Measurements from ENCODE around the gene LTB4R. TPM values are rescaled to one million over a fixed set of nuclear protein-coding genes. Genes with fewer than 3 reads are reported as not detected.

Gene LTB4R
- polyA plus RNA-seq, 2 of the 4 experiments (the other 2 are of a cell fraction) = 8.3 to 10.2 TPM

DNA sequence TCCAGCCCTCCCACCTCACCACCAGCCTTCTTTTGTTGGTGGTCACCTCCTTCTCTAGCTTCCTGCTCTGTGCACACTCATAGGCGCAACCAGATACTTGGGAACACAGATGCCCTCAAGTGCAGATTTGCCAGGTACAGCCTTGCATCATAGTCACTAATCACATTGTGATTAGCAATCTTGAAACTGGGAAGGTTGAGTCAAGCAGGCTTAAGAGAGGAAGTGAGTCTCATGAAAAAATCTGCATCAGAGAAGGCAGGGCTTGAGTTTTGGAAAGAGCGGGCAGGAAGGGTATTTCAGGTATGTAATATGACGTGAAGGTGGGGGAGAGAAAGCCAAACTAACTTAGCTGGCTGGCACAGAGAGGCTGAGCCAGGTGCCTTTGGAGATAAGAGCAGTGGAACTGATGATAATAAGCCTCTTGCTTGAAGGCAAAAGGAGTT, 37.2 kb upstream of the LTB4R start:
- H3K4me3 ChIP-seq = no peak overlapping the region
- ChIA-PET POLR2A (interaction anchor here (1.4 kb wide), 1 partner anchor 32 kb away, joined by 8 read pairs; the partner anchor contains the start of gene TINF2), CTCF (interaction anchor here (0.6 to 34.0 kb wide), 5 partner anchors 8 to 58 kb away, joined by 3 to 469 read pairs (median 25); partner anchors contain the start of genes CIDEB, DHRS1, LTB4R and LTB4R2)
- FAIRE-seq (no peak), DNase-seq (ENCODE audit: low read depth in 1 of 2, low spot score in 1 of 2) (no peak), ATAC-seq (no peak)
- no peaks in the 10 kb centered on the region for H3K9me3 ChIP-seq
- H3K27ac ChIP-seq = no peak overlapping the region
- TF ChIP-seq, protein P1, sequence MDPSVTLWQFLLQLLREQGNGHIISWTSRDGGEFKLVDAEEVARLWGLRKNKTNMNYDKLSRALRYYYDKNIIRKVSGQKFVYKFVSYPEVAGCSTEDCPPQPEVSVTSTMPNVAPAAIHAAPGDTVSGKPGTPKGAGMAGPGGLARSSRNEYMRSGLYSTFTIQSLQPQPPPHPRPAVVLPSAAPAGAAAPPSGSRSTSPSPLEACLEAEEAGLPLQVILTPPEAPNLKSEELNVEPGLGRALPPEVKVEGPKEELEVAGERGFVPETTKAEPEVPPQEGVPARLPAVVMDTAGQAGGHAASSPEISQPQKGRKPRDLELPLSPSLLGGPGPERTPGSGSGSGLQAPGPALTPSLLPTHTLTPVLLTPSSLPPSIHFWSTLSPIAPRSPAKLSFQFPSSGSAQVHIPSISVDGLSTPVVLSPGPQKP (IDR thresholded peaks at IDR 0.05; ENCODE audit: low read depth, low read length) = no peak
- TF ChIP-seq HEYL (CRISPR knock-in tag; IDR thresholded peaks at IDR 0.05) = no peak
- TF ChIP-seq, protein P2, sequence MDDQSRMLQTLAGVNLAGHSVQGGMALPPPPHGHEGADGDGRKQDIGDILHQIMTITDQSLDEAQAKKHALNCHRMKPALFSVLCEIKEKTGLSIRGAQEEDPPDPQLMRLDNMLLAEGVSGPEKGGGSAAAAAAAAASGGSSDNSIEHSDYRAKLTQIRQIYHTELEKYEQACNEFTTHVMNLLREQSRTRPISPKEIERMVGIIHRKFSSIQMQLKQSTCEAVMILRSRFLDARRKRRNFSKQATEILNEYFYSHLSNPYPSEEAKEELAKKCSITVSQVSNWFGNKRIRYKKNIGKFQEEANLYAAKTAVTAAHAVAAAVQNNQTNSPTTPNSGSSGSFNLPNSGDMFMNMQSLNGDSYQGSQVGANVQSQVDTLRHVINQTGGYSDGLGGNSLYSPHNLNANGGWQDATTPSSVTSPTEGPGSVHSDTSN (IDR thresholded peaks at IDR 0.05) = no peak
- TF ChIP-seq EHF (CRISPR knock-in tag; IDR thresholded peaks at IDR 0.05) = no peak
- no peak for TF ChIP-seq SREBF2 (IDR thresholded peaks at IDR 0.05)
- no peak for TF ChIP-seq JUNB (IDR thresholded peaks at IDR 0.05)
- TF ChIP-seq EP300 (IDR thresholded peaks at IDR 0.05) = no peak
- TF ChIP-seq RAD21 (conservative IDR thresholded peaks at IDR 0.05 in 1 of 2, IDR thresholded peaks at IDR 0.05 in 1 of 2) = no peak
- no peak for TF ChIP-seq FOSL2 (IDR thresholded peaks at IDR 0.05)
- no peak for TF ChIP-seq FOSL2 (CRISPR knock-in tag; IDR thresholded peaks at IDR 0.05)
- TF ChIP-seq POLR2A (IDR thresholded peaks at IDR 0.05; ENCODE audit: low read length) = no peak
- TF ChIP-seq ZNF302 (CRISPR knock-in tag; IDR thresholded peaks at IDR 0.05) = no peak
- no peak for TF ChIP-seq ESRRA (IDR thresholded peaks at IDR 0.05; ENCODE audit: borderline replicate concordance, low read length)
- TF ChIP-seq POLR2AphosphoS2 (conservative IDR thresholded peaks at IDR 0.05; ENCODE audit: low read length) = no peak
- no peak for TF ChIP-seq ZSCAN20 (CRISPR knock-in tag; IDR thresholded peaks at IDR 0.05)
- TF ChIP-seq RFX5 (IDR thresholded peaks at IDR 0.05) = no peak
- TF ChIP-seq, protein P3, sequence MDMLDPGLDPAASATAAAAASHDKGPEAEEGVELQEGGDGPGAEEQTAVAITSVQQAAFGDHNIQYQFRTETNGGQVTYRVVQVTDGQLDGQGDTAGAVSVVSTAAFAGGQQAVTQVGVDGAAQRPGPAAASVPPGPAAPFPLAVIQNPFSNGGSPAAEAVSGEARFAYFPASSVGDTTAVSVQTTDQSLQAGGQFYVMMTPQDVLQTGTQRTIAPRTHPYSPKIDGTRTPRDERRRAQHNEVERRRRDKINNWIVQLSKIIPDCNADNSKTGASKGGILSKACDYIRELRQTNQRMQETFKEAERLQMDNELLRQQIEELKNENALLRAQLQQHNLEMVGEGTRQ (IDR thresholded peaks at IDR 0.05) = no peak
- no peak for TF ChIP-seq EHMT2 (IDR thresholded peaks at IDR 0.05; ENCODE audit: low read depth)
- H3K4me2 ChIP-seq = no peak overlapping the region
- 0 out of 3 replicates have a peak, but pooled peaks cover 5% of the 10 kb centered on the region for H3K4me1 ChIP-seq
- WGBS (ENCODE audit: missing lambda C conversion rate) = 85% methylated on average over 3 of the region's 3 CpGs

DNA sequence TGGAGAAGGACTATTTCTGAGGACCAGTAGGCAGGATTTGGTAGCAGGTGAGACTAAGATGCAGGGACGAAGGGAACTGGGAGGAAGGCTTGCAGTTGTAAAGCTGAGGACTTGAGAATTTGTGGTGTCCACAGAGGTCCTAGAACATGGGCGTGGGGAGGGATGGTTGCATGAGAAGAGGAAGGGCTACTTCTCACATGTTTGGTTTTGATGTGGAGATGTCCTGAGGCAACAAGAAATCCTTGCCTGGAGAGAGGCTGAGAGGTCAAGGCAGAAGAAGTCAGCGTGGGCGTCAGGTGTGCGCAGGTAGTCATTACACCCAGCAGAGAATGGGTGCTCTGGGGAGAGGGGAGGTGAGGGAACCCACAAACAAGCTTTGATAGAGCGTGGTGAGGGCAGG, 34.2 kb upstream of the LTB4R start:
- Histone ChIP-seq H3K27ac (no peak overlapping the region), H3K4me1 (0 out of 3 replicates have a peak, but pooled peaks cover 2% of the 10 kb centered on the region), H3K4me2 (no peak overlapping the region), H3K4me3 (no peak overlapping the region), H3K9me3 (no peaks in the 10 kb centered on the region)
- POLR2A ChIA-PET = no interaction called here
- DNase-seq (ENCODE audit: low read depth in 1 of 2, low spot score in 1 of 2) (no peak), ATAC-seq (no peak), FAIRE-seq (no peak)
- 86% methylated on average over 6 of the region's 6 CpGs for WGBS (ENCODE audit: missing lambda C conversion rate)
- TF ChIP-seq EHMT2 (IDR thresholded peaks at IDR 0.05; ENCODE audit: low read depth) (no peak), JUNB (IDR thresholded peaks at IDR 0.05) (no peak), KDM1A (IDR thresholded peaks at IDR 0.05; ENCODE audit: low read depth) (no peak), CEBPB (IDR thresholded peaks at IDR 0.05) (no peak), POLR2A (IDR thresholded peaks at IDR 0.05; ENCODE audit: low read length) (no peak), ZSCAN20 (CRISPR knock-in tag; IDR thresholded peaks at IDR 0.05) (no peak), FOXS1 (CRISPR knock-in tag; IDR thresholded peaks at IDR 0.05) (no peak), TP53 (CRISPR knock-in tag; IDR thresholded peaks at IDR 0.05) (no peak)
- TF ChIP-seq, protein P4, sequence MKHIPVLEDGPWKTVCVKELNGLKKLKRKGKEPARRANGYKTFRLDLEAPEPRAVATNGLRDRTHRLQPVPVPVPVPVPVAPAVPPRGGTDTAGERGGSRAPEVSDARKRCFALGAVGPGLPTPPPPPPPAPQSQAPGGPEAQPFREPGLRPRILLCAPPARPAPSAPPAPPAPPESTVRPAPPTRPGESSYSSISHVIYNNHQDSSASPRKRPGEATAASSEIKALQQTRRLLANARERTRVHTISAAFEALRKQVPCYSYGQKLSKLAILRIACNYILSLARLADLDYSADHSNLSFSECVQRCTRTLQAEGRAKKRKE (CRISPR knock-in tag; IDR thresholded peaks at IDR 0.05; ENCODE audit: low read depth) = no peak
- TF ChIP-seq, protein P5, sequence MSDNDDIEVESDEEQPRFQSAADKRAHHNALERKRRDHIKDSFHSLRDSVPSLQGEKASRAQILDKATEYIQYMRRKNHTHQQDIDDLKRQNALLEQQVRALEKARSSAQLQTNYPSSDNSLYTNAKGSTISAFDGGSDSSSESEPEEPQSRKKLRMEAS (IDR thresholded peaks at IDR 0.05) = no peak
- TF ChIP-seq, protein P3 (IDR thresholded peaks at IDR 0.05) = no peak
- CTCF ChIA-PET = interaction anchor here (0.8 to 34.0 kb wide), 5 partner anchors 9 to 35 kb away, joined by 3 to 469 read pairs (median 4); partner anchors contain the start of genes CIDEB, DHRS1, LTB4R and LTB4R2
